ENCODE measurements around the gene KLHL11.
A peak's percentile ranks its signal among the peaks of the same experiment; 100 is the strongest.
"Not testable (repeated sequence)": the region's sequence is repeated elsewhere in the genome, so short reads cannot be mapped to it uniquely, and the experiment has no call there.

KLHL11 gene

GRCh38 chr17:41836550-41837196 lies 28.6 kb downstream of the KLHL11 start:
- DNase-seq: no peak

GRCh38 chr17:41835800-41836549 lies 29.2 kb downstream of the KLHL11 start, which contains the start of gene NT5C3B:
Gene NT5C3B (minus strand): TSS chr17:41836232. CDS start chr17:41836193, 39 bp downstream.
- DNase-seq: peak in 1 of 2 experiments; percentile 63

GRCh38 chr17:41835214-41835799 lies 29.9 kb downstream of the KLHL11 start:
- peak in 1 of 2 experiments; percentile 25 for DNase-seq

GRCh38 chr17:41829961-41830360 lies 35.3 kb downstream of the KLHL11 start:
- DNase-seq: not testable (repeated sequence)

GRCh38 chr17:41825175-41825845 lies 39.9 kb downstream of the KLHL11 start:
- no peak for DNase-seq

GRCh38 chr17:41824086-41824485 lies 41.1 kb downstream of the KLHL11 start:
- DNase-seq: no peak

GRCh38 chr17:41823580-41823979 lies 41.6 kb downstream of the KLHL11 start:
- DNase-seq: no peak

GRCh38 chr17:41823141-41823524 lies 42.1 kb downstream of the KLHL11 start:
- no peak for DNase-seq

- DNase-seq: no peak
Measured at GRCh38 chr17:41822216-41823140, 42.7 kb downstream of the KLHL11 start.

GRCh38 chr17:41821776-41822175 lies 43.4 kb downstream of the KLHL11 start:
- no peak for DNase-seq

- no peak for DNase-seq
Measured at GRCh38 chr17:41818024-41818423, 47.2 kb downstream of the KLHL11 start.

- no peak for DNase-seq
Measured at GRCh38 chr17:41816637-41817320, 48.4 kb downstream of the KLHL11 start.

- DNase-seq: no peak
Measured at GRCh38 chr17:41814195-41814594, 51.0 kb downstream of the KLHL11 start.

- no peak for DNase-seq
Measured at GRCh38 chr17:41813699-41814124, 51.5 kb downstream of the KLHL11 start.

- no peak for DNase-seq
Measured at GRCh38 chr17:41813152-41813680, 52.0 kb downstream of the KLHL11 start.

GRCh38 chr17:41812381-41813151 lies 52.7 kb downstream of the KLHL11 start, which contains the start of gene FKBP10:
Gene FKBP10 (plus strand): TSS chr17:41813004. CDS start chr17:41813035, 31 bp downstream.
- DNase-seq: peak; percentile 67 to 81

GRCh38 chr17:41811549-41812380 lies 53.5 kb downstream of the KLHL11 start, which contains the start of gene P3H4:
Gene P3H4 (minus strand): TSS chr17:41811949. CDS start chr17:41811915, 34 bp downstream.
- DNase-seq: peak; percentile 51 to 90

- DNase-seq: no peak
Measured at GRCh38 chr17:41810659-41811548, 54.3 kb downstream of the KLHL11 start.

Data from NCI-H526 (cell line).